HFFc6 (cell line): Measurements from ENCODE around the gene MED9. TPM values are rescaled to one million over a fixed set of nuclear protein-coding genes. Genes with fewer than 3 reads are reported as not detected.

Experiments used
- DNase-seq: peaks from one replicate; pipeline ENCODE4 v3.0.0-alpha.2; 2018
- H3K27ac Mint-ChIP-seq: 2 replicates; pipeline ENCODE4 v1.8.0; 2020; ENCODE audit warnings: mild to moderate bottlenecking, mixed read lengths
- H3K27me3 Mint-ChIP-seq: 2 replicates; pipeline ENCODE4 v1.8.0; 2021; ENCODE audit warnings: mild to moderate bottlenecking, moderate library complexity, mixed read lengths; ENCODE audit not compliant: insufficient read depth
- H3K36me3 Mint-ChIP-seq: 2 replicates; pipeline ENCODE4 v1.8.0; 2021; ENCODE audit warnings: low read depth, mixed read lengths
- H3K4me1 Mint-ChIP-seq: 2 replicates; pipeline ENCODE4 v1.8.0; 2020; ENCODE audit warnings: low read depth, mixed read lengths
- H3K4me3 Mint-ChIP-seq: 2 replicates; pipeline ENCODE4 v1.8.0; 2020; ENCODE audit warnings: mild to moderate bottlenecking, moderate library complexity, mixed read lengths
- H3K9me3 Mint-ChIP-seq: 2 replicates; pipeline ENCODE4 v1.8.0; 2020; ENCODE audit warnings: mild to moderate bottlenecking, mixed read lengths
- CTCF ChIP-seq: fragments of 200-600 bp; sonication (generic); IDR thresholded peaks from 2 replicates; pipeline ENCODE4 v1.5.0; 2021; ENCODE audit warnings: antibody characterized with exemption, mild to moderate bottlenecking
- total RNA-seq, 6 experiments: library from RNA; stranded (reverse); fragmentation: NEBNext Ultra II Directional; extraction: Animal tissue kit (Norgen Biotek cat#: 25700); gene quantifications; 2 replicates in 1 of 6; 3 replicates in 5 of 6; pipeline ENCODE4 v1.2.3, GENCODE V29; 2021

The MED9 gene
- total RNA-seq, 6 experiments from 2014 or later = 7.0 to 9.0 (median 7.9) TPM

DNA sequence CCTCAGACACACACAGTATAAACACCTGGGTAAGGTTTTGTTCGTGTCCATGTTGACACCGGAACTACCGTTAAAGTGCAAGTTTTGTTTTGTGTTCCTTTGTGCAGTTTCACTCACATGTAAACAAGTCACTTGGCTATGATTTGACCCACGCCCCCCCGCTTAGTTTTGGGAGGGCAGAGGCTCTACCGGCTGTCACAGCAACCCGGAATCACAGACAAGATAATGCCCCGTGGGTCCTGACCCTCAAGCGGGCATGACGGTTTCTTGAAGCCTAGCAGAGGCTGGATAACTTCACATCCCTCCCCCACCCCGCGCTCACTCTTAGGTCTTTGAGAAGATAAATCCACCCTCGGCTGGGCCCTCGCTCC is 17.7 kb downstream of the MED9 start:
- H3K27me3 Mint-ChIP-seq = peaks cover 11% of the 10 kb centered on the region
- H3K9me3 Mint-ChIP-seq = no peaks in the 10 kb centered on the region
- H3K36me3 Mint-ChIP-seq = no peaks in the 10 kb centered on the region
- peak overlapping the region; percentile 72 for H3K4me3 Mint-ChIP-seq
- TF ChIP-seq CTCF = no peak
- H3K27ac Mint-ChIP-seq = no peak overlapping the region
- no peak for DNase-seq
- H3K4me1 Mint-ChIP-seq = peaks cover 12% of the 10 kb centered on the region

DNA sequence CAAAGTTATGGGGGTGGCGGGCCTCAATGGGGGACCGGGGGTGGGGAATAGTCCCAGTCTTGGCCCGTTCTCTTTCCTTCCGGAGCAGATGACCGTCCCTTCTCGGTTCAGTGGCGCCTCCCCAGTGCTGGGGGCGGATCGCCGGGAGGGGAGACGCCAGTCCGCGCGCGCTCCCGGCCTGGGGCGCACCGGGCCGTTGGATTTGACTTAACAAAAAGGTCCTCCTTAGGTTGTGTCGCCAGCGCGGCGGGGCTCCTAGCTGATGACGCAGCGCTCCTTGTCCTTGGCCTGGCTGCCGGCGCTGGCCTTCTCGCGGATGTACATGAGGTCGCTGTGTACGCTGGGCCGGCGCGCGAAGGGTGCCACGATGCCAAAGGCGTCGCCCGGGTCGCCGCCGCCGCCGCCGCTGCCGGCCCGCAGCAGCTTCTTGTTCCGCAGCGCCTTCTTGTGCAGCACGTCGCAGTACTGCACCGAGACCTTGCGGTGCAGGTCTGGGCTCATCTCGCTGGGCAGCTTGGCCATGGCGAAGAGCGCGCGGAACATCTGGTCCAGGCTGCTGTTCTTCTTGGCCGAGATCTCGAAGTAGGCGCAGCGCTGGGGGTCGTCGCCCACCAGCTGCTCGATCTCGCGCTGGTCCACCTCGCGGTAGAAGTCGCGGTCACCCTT is 18.2 kb downstream of the MED9 start:
- Mint-ChIP-seq H3K4me1 (peaks cover 12% of the 10 kb centered on the region), H3K27me3 (peaks cover 11% of the 10 kb centered on the region), H3K9me3 (no peaks in the 10 kb centered on the region), H3K27ac (peak overlapping the region; percentile 3), H3K4me3 (peak overlapping the region; percentile 72), H3K36me3 (no peaks in the 10 kb centered on the region)
- no peak for DNase-seq
- no peak; the same call in none of the 2 replicates for TF ChIP-seq CTCF

DNA sequence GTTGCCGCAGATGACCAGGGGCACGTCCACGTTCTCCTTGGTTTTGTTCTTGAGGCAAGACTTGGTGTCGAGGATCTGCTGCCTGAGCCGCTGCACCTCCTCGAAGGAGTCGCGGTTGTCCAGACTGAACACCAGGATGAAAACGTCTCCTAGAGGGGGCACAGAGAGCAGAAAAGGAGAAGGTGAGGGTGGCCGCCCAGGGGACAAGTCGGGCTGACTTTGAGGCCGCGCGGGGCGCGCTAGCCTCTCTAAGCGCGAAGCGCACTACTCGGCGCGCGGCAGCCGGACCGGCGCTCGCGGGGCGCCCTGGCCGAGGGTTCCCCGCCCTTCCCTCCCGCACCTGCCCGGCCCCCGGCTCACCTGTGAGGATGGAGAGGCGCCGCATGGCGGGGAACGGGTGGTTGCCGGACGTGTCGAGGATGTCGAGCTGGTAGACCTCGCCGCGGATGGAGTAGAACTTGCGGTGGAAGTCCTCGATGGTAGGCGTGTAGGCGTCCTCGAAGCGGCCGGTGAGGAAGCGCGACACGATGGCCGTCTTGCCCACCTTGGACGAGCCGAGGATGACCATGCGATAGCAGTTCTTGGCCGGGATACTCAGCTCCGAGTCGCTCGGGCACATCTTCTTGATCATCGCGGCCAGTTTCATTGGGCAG is 18.9 kb downstream of the MED9 start:
- Mint-ChIP-seq H3K27me3 (peaks cover 11% of the 10 kb centered on the region), H3K9me3 (no peaks in the 10 kb centered on the region), H3K4me3 (peak overlapping the region; percentile 76), H3K36me3 (no peaks in the 10 kb centered on the region), H3K27ac (peak overlapping the region; percentile 21), H3K4me1 (peaks cover 12% of the 10 kb centered on the region)
- no peak; the same call in 1 of the 2 replicates for TF ChIP-seq CTCF
- no peak for DNase-seq

GRCh38 chr17:17496189-17497064 is 19.6 kb downstream of the MED9 start, which contains the start of gene RASD1:
Gene RASD1, minus strand, starts transcription at chr17:17496395. Its CDS starts 214 bp downstream, at chr17:17496181.
- no peaks in the 10 kb centered on the region for H3K36me3 Mint-ChIP-seq
- DNase-seq = peak; percentile 81
- peak within 1 kb of the TSS; percentile 21 for H3K27ac Mint-ChIP-seq
- H3K9me3 Mint-ChIP-seq = no peaks in the 10 kb centered on the region
- H3K27me3 Mint-ChIP-seq = peaks cover 13% of the 10 kb centered on the region
- peaks cover 12% of the 10 kb centered on the region for H3K4me1 Mint-ChIP-seq
- peak; percentile 99 for TF ChIP-seq CTCF
- peak within 1 kb of the TSS; percentile 76 for H3K4me3 Mint-ChIP-seq

GRCh38 chr17:17497065-17497844 is 20.5 kb downstream of the MED9 start:
- Mint-ChIP-seq H3K27me3 (peaks cover 14% of the 10 kb centered on the region), H3K4me3 (peak overlapping the region; percentile 49; the same call in 1 of the 2 replicates), H3K4me1 (peaks cover 12% of the 10 kb centered on the region), H3K27ac (0 out of 2 replicates have a peak overlapping the region, but pooled peaks have one; percentile 27), H3K9me3 (no peaks in the 10 kb centered on the region), H3K36me3 (no peaks in the 10 kb centered on the region)
- no peak; the same call in none of the 2 replicates for TF ChIP-seq CTCF
- no peak for DNase-seq
